NCI-H1694 (cell line): ENCODE data around the gene MGLL.
"Not testable (repeated sequence)": the region's sequence is repeated elsewhere in the genome, so short reads cannot be mapped to it uniquely, and the experiment has no call there.

Experiments
- DNase-seq: peaks from one replicate; lab custom pipeline; 2025; lab: John Stamatoyannopoulos, UW

MGLL gene

GRCh38 chr3:127707851-127708411 lies 114.4 kb downstream of the MGLL start:
- DNase-seq: no peak

- no peak for DNase-seq
Observed at GRCh38 chr3:127706785-127707351, 115.4 kb downstream of the MGLL start.

GRCh38 chr3:127706312-127706711 lies 116.0 kb downstream of the MGLL start:
- DNase-seq: no peak

GRCh38 chr3:127704840-127705239 lies 117.5 kb downstream of the MGLL start:
- not testable (repeated sequence) for DNase-seq

GRCh38 chr3:127702151-127702578 lies 120.2 kb downstream of the MGLL start:
- DNase-seq: no peak

GRCh38 chr3:127701280-127701911 lies 120.9 kb downstream of the MGLL start:
- no peak for DNase-seq

GRCh38 chr3:127700406-127700805 lies 121.9 kb downstream of the MGLL start:
- no peak for DNase-seq

GRCh38 chr3:127699416-127700300 lies 122.7 kb downstream of the MGLL start:
- peak; percentile 41 for DNase-seq

GRCh38 chr3:127698691-127699415 lies 123.5 kb downstream of the MGLL start:
- DNase-seq: no peak

GRCh38 chr3:127698286-127698685 lies 124.0 kb downstream of the MGLL start:
- DNase-seq: no peak

- DNase-seq: peak; percentile 92
Observed at GRCh38 chr3:127697551-127698240, 124.6 kb downstream of the MGLL start.

GRCh38 chr3:127694467-127695215 lies 127.7 kb downstream of the MGLL start:
- DNase-seq: peak; percentile 74

GRCh38 chr3:127693336-127693843 lies 128.9 kb downstream of the MGLL start:
- DNase-seq: no peak

GRCh38 chr3:127692501-127693335 lies 129.6 kb downstream of the MGLL start:
- no peak for DNase-seq

GRCh38 chr3:127691974-127692373 lies 130.3 kb downstream of the MGLL start:
- no peak for DNase-seq

- DNase-seq: no peak
Observed at GRCh38 chr3:127691489-127691888, 130.8 kb downstream of the MGLL start.

GRCh38 chr3:127690823-127691452 lies 131.4 kb downstream of the MGLL start:
- peak; percentile 21 for DNase-seq

- DNase-seq: no peak
Observed at GRCh38 chr3:127690106-127690505, 132.2 kb downstream of the MGLL start.

- no peak for DNase-seq
Observed at GRCh38 chr3:127689266-127689860, 133.0 kb downstream of the MGLL start.
